Measurements from ENCODE around the gene FGD1.

Gene FGD1

GRCh38 chrX:54397113-54397512, 98.9 kb downstream of the FGD1 start:
- no peak for DNase-seq (ENCODE audit: low spot score)
